ENCODE measurements around the gene RNF39.

- no peak for TF ChIP-seq CTCF (conservative IDR thresholded peaks at IDR 0.05; ENCODE audit: low read length)
- no peak for TF ChIP-seq EZH2phosphoT487 (IDR thresholded peaks at IDR 0.05; ENCODE audit: borderline replicate concordance)
These were observed 35.8 kb upstream of the RNF39 start for GRCh38 chr6:30111266-30111856.

All from Loucy (cell line).